K562 (cell line): ENCODE results near the gene KIF17. TPM values are rescaled to one million over a fixed set of nuclear protein-coding genes. Genes with fewer than 3 reads are reported as not detected.

ENCODE experiments used
- ELK3 ChIP-seq: fragments of 450-650 bp; formaldehyde crosslinking; IDR thresholded peaks from 2 replicates; pipeline ENCODE4 v1.4.0; 2020; ENCODE audit warnings: mild to moderate bottlenecking
- EZH2 ChIP-seq: IDR thresholded peaks from 2 replicates; pipeline ENCODE4 v1.6.1; 2012; ENCODE audit warnings: low read depth, mild to moderate bottlenecking, inconsistent platforms, low read length, borderline replicate concordance
- FOS ChIP-seq: IDR thresholded peaks from 3 replicates; pipeline ENCODE4 v1.6.1; 2011; ENCODE audit not compliant: insufficient read length; ENCODE audit errors: extremely low read depth
- GATA2 ChIP-seq: sonication (generic); formaldehyde crosslinking; IDR thresholded peaks from 2 replicates; pipeline ENCODE4 v1.4.0; 2020; ENCODE audit warnings: mild to moderate bottlenecking, missing genetic modification reagents
- HCFC1 ChIP-seq: IDR thresholded peaks from 2 replicates; pipeline ENCODE4 v1.6.1; 2012; ENCODE audit warnings: low read depth, low read length, improper control_type of control experiment
- HEY1 ChIP-seq: fragments of 250-450 bp; sonication (Bioruptor Pico); IDR thresholded peaks from 2 replicates; pipeline ENCODE4 v1.5.0; 2020; ENCODE audit warnings: mild to moderate bottlenecking, moderate library complexity, borderline replicate concordance
- KDM1A ChIP-seq, 2 experiments: fragments of 450-650 bp; IDR thresholded peaks; 2 replicates each; pipeline ENCODE4 v1.6.1; 2016; ENCODE audit warnings: mild to moderate bottlenecking in 2 of 2
- MNT ChIP-seq, 2 experiments: fragments of 450-650 bp; conservative IDR thresholded peaks; 2 replicates each; pipeline ENCODE4 v1.6.1; 2017; ENCODE audit warnings: mild to moderate bottlenecking in 2 of 2, moderate library complexity in 2 of 2
- POLR2AphosphoS5 ChIP-seq: IDR thresholded peaks from 2 replicates; pipeline ENCODE4 v1.6.1; 2011; ENCODE audit warnings: mild to moderate bottlenecking, low read depth, low read length, moderate library complexity; ENCODE audit not compliant: control insufficient read depth, insufficient read depth
- POU5F1 ChIP-seq: fragments of 150-350 bp; IDR thresholded peaks from 2 replicates; pipeline ENCODE4 v1.6.1; 2014; ENCODE audit warnings: borderline replicate concordance, low read length, low read depth, mild to moderate bottlenecking; ENCODE audit not compliant: partially characterized antibody
- RNF2 ChIP-seq: sonication (generic); IDR thresholded peaks from 2 replicates; pipeline ENCODE4 v1.6.1; 2016
- SMARCB1 ChIP-seq: IDR thresholded peaks from 2 replicates; pipeline ENCODE4 v1.6.1; 2011; ENCODE audit warnings: improper control_type of control experiment, low read depth; ENCODE audit not compliant: insufficient read length
- SMC3 ChIP-seq: conservative IDR thresholded peaks from 2 replicates; pipeline ENCODE4 v1.6.1; 2011; ENCODE audit warnings: low read depth, low read length, improper control_type of control experiment; ENCODE audit not compliant: insufficient read depth
- TBP ChIP-seq: optimal IDR thresholded peaks from 2 replicates; pipeline ENCODE3; 2011; ENCODE audit warnings: low read depth, low read length, improper control_type of control experiment
- ZNF347 ChIP-seq: fragments of 450-650 bp; formaldehyde crosslinking; IDR thresholded peaks from 2 replicates; pipeline ENCODE4 v1.4.0; 2020; ENCODE audit warnings: low read depth, mild to moderate bottlenecking, moderate library complexity
- ZNF511 ChIP-seq: sonication (generic); formaldehyde crosslinking; IDR thresholded peaks from 2 replicates; pipeline ENCODE4 v1.8.0; 2022; ENCODE audit warnings: mild to moderate bottlenecking, missing genetic modification reagents
- polyA plus RNA-seq, 8 experiments: library from polyadenylated mRNA; depleted of rRNA in 4 of 8; stranded (reverse) in 5 of 8; unstranded in 3 of 8; fragments of >200 nt; fragmentation: Nextera tagmentation in 2 of 8; fragmentation: Illumina TruSeq in 1 of 8; extraction: Ambion mirVana in 2 of 8; extraction: Trizol in 1 of 8; gene quantifications; 2 replicates each; pipeline versions ENCODE4 v1.2.1 to v1.2.3, GENCODE V29; 2011 to 2014; ENCODE audit warnings: inconsistent platforms in 1 of 8, missing spikeins in 1 of 8
- total RNA-seq, 7 experiments: library from RNA; depleted of rRNA in 6 of 7; stranded (reverse); fragments of >200 nt in 6 of 7; fragmentation: Illumina TruSeq in 2 of 7; extraction: Trizol in 2 of 7; gene quantifications; 2 replicates each; pipeline versions ENCODE4 v1.2.1 to v1.2.3, GENCODE V29; 2011 to 2021; ENCODE audit warnings: low replicate concordance in 1 of 7
- TF ChIP-seq, protein P1 (sequence below): IDR thresholded peaks from 3 replicates; pipeline ENCODE4 v1.6.1; 2011; ENCODE audit warnings: borderline replicate concordance, mild to moderate bottlenecking, moderate library complexity; ENCODE audit not compliant: insufficient read length; ENCODE audit errors: extremely low read depth
- TF ChIP-seq, protein P2 (sequence below): fragments of 450-650 bp; IDR thresholded peaks from 2 replicates; pipeline ENCODE4 v1.6.1; 2016; ENCODE audit warnings: mild to moderate bottlenecking

The KIF17 gene
- total and polyA plus RNA-seq, 9 of the 15 experiments (the other 6 are each of a cell fraction or from before 2014, with no cell fraction given), result 0.04 to 0.47 (median 0.18) TPM; not detected in 5

DNA sequence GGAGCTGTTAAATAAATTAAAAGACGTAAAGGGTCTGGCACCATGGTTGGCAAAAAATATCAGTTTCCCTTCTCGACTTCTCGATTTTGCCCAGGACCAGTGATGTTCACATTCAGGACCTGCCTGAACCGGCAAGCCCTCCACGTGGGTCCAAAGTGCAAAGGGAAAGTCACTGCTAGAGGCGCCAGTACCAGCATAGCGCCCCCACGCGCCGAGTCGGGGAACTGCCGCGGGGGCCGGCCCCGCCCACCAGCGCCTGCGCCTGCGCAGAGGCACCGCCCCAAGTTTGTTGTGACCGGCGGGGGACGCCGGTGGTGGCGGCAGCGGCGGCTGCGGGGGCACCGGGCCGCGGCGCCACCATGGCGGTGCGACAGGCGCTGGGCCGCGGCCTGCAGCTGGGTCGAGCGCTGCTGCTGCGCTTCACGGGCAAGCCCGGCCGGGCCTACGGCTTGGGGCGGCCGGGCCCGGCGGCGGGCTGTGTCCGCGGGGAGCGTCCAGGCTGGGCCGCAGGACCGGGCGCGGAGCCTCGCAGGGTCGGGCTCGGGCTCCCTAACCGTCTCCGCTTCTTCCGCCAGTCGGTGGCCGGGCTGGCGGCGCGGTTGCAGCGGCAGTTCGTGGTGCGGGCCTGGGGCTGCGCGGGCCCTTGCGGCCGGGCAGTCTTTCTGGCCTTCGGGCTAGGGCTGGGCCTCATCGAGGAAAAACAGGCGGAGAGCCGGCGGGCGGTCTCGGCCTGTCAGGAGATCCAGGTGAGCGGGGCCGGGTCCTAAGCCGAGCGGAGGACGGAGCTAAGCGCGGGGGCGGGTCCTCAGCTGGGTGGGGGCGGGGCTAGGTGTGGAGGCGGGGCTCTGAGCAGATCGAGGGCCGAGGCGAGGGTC lies 84.4 kb downstream of the KIF17 start, which contains the start of gene PINK1 (continued):
- TF ChIP-seq, protein P1, sequence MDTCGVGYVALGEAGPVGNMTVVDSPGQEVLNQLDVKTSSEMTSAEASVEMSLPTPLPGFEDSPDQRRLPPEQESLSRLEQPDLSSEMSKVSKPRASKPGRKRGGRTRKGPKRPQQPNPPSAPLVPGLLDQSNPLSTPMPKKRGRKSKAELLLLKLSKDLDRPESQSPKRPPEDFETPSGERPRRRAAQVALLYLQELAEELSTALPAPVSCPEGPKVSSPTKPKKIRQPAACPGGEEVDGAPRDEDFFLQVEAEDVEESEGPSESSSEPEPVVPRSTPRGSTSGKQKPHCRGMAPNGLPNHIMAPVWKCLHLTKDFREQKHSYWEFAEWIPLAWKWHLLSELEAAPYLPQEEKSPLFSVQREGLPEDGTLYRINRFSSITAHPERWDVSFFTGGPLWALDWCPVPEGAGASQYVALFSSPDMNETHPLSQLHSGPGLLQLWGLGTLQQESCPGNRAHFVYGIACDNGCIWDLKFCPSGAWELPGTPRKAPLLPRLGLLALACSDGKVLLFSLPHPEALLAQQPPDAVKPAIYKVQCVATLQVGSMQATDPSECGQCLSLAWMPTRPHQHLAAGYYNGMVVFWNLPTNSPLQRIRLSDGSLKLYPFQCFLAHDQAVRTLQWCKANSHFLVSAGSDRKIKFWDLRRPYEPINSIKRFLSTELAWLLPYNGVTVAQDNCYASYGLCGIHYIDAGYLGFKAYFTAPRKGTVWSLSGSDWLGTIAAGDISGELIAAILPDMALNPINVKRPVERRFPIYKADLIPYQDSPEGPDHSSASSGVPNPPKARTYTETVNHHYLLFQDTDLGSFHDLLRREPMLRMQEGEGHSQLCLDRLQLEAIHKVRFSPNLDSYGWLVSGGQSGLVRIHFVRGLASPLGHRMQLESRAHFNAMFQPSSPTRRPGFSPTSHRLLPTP, result no peak
- TF ChIP-seq HCFC1, result peak; percentile 54
- no peak for TF ChIP-seq POU5F1
- TF ChIP-seq ZNF511 (CRISPR knock-in tag), result no peak
- TF ChIP-seq SMC3, result peak; percentile 64
- no peak for TF ChIP-seq GATA2 (CRISPR knock-in tag)
- TF ChIP-seq MNT (conservative IDR thresholded peaks at IDR 0.05), result peak; percentile 85 to 89
- TF ChIP-seq, protein P2, sequence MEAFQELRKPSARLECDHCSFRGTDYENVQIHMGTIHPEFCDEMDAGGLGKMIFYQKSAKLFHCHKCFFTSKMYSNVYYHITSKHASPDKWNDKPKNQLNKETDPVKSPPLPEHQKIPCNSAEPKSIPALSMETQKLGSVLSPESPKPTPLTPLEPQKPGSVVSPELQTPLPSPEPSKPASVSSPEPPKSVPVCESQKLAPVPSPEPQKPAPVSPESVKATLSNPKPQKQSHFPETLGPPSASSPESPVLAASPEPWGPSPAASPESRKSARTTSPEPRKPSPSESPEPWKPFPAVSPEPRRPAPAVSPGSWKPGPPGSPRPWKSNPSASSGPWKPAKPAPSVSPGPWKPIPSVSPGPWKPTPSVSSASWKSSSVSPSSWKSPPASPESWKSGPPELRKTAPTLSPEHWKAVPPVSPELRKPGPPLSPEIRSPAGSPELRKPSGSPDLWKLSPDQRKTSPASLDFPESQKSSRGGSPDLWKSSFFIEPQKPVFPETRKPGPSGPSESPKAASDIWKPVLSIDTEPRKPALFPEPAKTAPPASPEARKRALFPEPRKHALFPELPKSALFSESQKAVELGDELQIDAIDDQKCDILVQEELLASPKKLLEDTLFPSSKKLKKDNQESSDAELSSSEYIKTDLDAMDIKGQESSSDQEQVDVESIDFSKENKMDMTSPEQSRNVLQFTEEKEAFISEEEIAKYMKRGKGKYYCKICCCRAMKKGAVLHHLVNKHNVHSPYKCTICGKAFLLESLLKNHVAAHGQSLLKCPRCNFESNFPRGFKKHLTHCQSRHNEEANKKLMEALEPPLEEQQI, result peak; percentile 69; the same call in 1 of the 2 replicates
- no peak for TF ChIP-seq POLR2AphosphoS5
- no peak for TF ChIP-seq KDM1A (IDR thresholded peaks at IDR 0.05)
- TF ChIP-seq EZH2, result no peak
- TF ChIP-seq HEY1 (CRISPR knock-in tag), result no peak
- TF ChIP-seq SMARCB1, result no peak
- TF ChIP-seq FOS, result no peak
- 0 out of 2 replicates have a peak, but pooled peaks have one; percentile 45 for TF ChIP-seq ZNF347 (CRISPR knock-in tag)
- peak; percentile 23 for TF ChIP-seq TBP
- TF ChIP-seq ELK3 (CRISPR knock-in tag), result no peak
- TF ChIP-seq RNF2, result no peak
